Measurements from ENCODE around the gene BIN2. TPM values are rescaled to one million over a fixed set of nuclear protein-coding genes. Genes with fewer than 3 reads are reported as not detected.
A peak's percentile ranks its signal among the peaks of the same experiment; 100 is the strongest.

BIN2 gene
- total and polyA plus RNA-seq, 9 of the 15 experiments (the other 6 are each of a cell fraction or from before 2014, with no cell fraction given), result 0.04 to 0.39 (median 0.25) TPM; not detected in 1

DNA sequence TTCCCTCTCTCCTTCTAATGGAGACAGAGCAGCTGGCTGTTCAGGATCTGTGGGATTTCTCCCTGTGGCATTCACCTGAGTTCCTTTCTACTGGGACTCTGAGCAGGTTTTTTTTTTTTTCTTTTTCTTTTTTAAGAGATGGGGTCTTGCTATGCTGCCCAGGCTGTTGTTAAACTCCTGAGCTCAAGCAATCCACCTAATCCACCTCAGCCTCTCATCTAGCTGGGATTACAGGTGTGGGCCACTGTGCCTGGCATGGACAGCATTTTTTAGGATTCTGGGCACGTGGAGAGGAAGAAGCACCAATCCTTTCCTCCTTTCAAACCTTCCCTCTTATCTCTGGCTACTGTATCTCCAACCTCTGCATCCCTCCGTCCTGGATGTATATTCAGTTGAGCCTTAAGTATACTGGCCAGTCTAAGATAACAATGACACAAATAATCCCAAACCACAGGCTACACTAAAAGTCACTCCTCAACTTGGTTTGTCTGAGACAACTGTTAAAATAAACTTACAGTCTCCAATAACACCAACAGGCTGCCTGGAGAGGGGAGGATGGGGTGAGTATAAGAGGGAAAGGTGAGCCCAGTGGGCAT is 38.9 kb upstream of the BIN2 start (continued):
- no peak for TF ChIP-seq ZKSCAN8 (CRISPR knock-in tag; IDR thresholded peaks at IDR 0.05)
- TF ChIP-seq MTA1 (IDR thresholded peaks at IDR 0.05; ENCODE audit: borderline replicate concordance), result no peak
- no peak for TF ChIP-seq PURB (CRISPR knock-in tag; IDR thresholded peaks at IDR 0.05; ENCODE audit: low read depth)
- TF ChIP-seq RHOXF2B (CRISPR knock-in tag; conservative IDR thresholded peaks at IDR 0.05), result no peak
- TF ChIP-seq, protein P1, sequence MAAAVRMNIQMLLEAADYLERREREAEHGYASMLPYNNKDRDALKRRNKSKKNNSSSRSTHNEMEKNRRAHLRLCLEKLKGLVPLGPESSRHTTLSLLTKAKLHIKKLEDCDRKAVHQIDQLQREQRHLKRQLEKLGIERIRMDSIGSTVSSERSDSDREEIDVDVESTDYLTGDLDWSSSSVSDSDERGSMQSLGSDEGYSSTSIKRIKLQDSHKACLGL (CRISPR knock-in tag; IDR thresholded peaks at IDR 0.05; ENCODE audit: borderline replicate concordance, poor library complexity, severe bottlenecking), result no peak
- peak; percentile 53; the same call in 1 of the 2 replicates for TF ChIP-seq EP300 (IDR thresholded peaks at IDR 0.05; ENCODE audit: low read length)
- no peak for TF ChIP-seq ZNF263 (CRISPR knock-in tag; IDR thresholded peaks at IDR 0.05; ENCODE audit: borderline replicate concordance)
- no peak for TF ChIP-seq CCNT2 (IDR thresholded peaks at IDR 0.05; ENCODE audit: borderline replicate concordance, extremely low read depth, insufficient read length, low read depth, low read length)
- TF ChIP-seq ZNF121 (CRISPR knock-in tag; conservative IDR thresholded peaks at IDR 0.05), result peak; percentile 99
- no peak for TF ChIP-seq ARNT (IDR thresholded peaks at IDR 0.05)
- TF ChIP-seq, protein P2, sequence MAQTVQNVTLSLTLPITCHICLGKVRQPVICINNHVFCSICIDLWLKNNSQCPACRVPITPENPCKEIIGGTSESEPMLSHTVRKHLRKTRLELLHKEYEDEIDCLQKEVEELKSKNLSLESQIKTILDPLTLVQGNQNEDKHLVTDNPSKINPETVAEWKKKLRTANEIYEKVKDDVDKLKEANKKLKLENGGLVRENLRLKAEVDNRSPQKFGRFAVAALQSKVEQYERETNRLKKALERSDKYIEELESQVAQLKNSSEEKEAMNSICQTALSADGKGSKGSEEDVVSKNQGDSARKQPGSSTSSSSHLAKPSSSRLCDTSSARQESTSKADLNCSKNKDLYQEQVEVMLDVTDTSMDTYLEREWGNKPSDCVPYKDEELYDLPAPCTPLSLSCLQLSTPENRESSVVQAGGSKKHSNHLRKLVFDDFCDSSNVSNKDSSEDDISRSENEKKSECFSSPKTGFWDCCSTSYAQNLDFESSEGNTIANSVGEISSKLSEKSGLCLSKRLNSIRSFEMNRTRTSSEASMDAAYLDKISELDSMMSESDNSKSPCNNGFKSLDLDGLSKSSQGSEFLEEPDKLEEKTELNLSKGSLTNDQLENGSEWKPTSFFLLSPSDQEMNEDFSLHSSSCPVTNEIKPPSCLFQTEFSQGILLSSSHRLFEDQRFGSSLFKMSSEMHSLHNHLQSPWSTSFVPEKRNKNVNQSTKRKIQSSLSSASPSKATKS (CRISPR knock-in tag; IDR thresholded peaks at IDR 0.05), result no peak
- no peak for TF ChIP-seq DIDO1 (tag; IDR thresholded peaks at IDR 0.05; ENCODE audit: low read depth)
- TF ChIP-seq, protein P3, sequence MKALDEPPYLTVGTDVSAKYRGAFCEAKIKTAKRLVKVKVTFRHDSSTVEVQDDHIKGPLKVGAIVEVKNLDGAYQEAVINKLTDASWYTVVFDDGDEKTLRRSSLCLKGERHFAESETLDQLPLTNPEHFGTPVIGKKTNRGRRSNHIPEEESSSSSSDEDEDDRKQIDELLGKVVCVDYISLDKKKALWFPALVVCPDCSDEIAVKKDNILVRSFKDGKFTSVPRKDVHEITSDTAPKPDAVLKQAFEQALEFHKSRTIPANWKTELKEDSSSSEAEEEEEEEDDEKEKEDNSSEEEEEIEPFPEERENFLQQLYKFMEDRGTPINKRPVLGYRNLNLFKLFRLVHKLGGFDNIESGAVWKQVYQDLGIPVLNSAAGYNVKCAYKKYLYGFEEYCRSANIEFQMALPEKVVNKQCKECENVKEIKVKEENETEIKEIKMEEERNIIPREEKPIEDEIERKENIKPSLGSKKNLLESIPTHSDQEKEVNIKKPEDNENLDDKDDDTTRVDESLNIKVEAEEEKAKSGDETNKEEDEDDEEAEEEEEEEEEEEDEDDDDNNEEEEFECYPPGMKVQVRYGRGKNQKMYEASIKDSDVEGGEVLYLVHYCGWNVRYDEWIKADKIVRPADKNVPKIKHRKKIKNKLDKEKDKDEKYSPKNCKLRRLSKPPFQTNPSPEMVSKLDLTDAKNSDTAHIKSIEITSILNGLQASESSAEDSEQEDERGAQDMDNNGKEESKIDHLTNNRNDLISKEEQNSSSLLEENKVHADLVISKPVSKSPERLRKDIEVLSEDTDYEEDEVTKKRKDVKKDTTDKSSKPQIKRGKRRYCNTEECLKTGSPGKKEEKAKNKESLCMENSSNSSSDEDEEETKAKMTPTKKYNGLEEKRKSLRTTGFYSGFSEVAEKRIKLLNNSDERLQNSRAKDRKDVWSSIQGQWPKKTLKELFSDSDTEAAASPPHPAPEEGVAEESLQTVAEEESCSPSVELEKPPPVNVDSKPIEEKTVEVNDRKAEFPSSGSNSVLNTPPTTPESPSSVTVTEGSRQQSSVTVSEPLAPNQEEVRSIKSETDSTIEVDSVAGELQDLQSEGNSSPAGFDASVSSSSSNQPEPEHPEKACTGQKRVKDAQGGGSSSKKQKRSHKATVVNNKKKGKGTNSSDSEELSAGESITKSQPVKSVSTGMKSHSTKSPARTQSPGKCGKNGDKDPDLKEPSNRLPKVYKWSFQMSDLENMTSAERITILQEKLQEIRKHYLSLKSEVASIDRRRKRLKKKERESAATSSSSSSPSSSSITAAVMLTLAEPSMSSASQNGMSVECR (CRISPR knock-in tag; IDR thresholded peaks at IDR 0.05), result no peak

Measured in K562 (cell line).